Fibroblast of lung (primary cell): ENCODE results near the gene DGKZ. TPM values are rescaled to one million over a fixed set of nuclear protein-coding genes. Genes with fewer than 3 reads are reported as not detected.

Experiments
- DNase-seq, 2 donors: peaks; one replicate each; pipeline versions ENCODE4 v3.0.0 to v3.0.0-alpha.2; 2010; ENCODE audit warnings: low read depth in 2 of 2
- H2AFZ ChIP-seq: 2 replicates; pipeline ENCODE4 v1.5.1; 2012; ENCODE audit warnings: low read length, control low read depth, inconsistent platforms
- H3K27ac ChIP-seq: 2 replicates; pipeline ENCODE4 v1.5.1; 2011; ENCODE audit warnings: low read length, control low read depth; ENCODE audit not compliant: insufficient read depth
- H3K27me3 ChIP-seq: 2 replicates; pipeline ENCODE4 v1.5.1; 2011; ENCODE audit warnings: mild to moderate bottlenecking, low read length; ENCODE audit not compliant: control insufficient read depth, insufficient read depth
- H3K36me3 ChIP-seq: 2 replicates; pipeline ENCODE4 v1.5.1; 2011; ENCODE audit warnings: low read length; ENCODE audit not compliant: control insufficient read depth, insufficient read depth
- H3K4me1 ChIP-seq: 2 replicates; pipeline ENCODE4 v1.5.1; 2011; ENCODE audit warnings: low read length; ENCODE audit not compliant: control insufficient read depth, insufficient read depth; ENCODE audit errors: extremely low read depth
- H3K4me2 ChIP-seq: 2 replicates; pipeline ENCODE4 v1.5.1; 2011; ENCODE audit warnings: low read length, control low read depth; ENCODE audit not compliant: insufficient read depth; ENCODE audit errors: extremely low read depth
- H3K4me3 ChIP-seq, 4 experiments: fragments of 200-600 bp in 1 of 4; sonication (generic) in 1 of 4; replicated peaks in 1 of 4; 2 replicates each; pipeline ENCODE4 v1.5.1; 2011 to 2016; ENCODE audit warnings: low read length in 4 of 4, low read depth in 3 of 4, mild to moderate bottlenecking in 3 of 4, control low read depth in 2 of 4, inconsistent platforms in 1 of 4, mixed read lengths in 1 of 4; ENCODE audit not compliant: insufficient read depth in 1 of 4; ENCODE audit errors: control extremely low read depth in 1 of 4
- H3K79me2 ChIP-seq: 2 replicates; pipeline ENCODE4 v1.5.1; 2012; ENCODE audit warnings: mild to moderate bottlenecking, low read length, inconsistent platforms; ENCODE audit not compliant: control insufficient read depth, insufficient read depth
- H3K9ac ChIP-seq: 2 replicates; pipeline ENCODE4 v1.5.1; 2011; ENCODE audit warnings: mild to moderate bottlenecking, low read length, control low read depth; ENCODE audit not compliant: insufficient read depth
- H3K9me3 ChIP-seq: 2 replicates; pipeline ENCODE4 v1.5.1; 2012; ENCODE audit warnings: low read depth, low read length; ENCODE audit not compliant: control insufficient read depth, insufficient read depth
- H4K20me1 ChIP-seq: 2 replicates; pipeline ENCODE4 v1.5.1; 2011; ENCODE audit warnings: low read length; ENCODE audit not compliant: control insufficient read depth, insufficient read depth; ENCODE audit errors: extremely low read depth
- EZH2 ChIP-seq: IDR thresholded peaks from 2 replicates; pipeline ENCODE4 v1.5.1; 2012; ENCODE audit warnings: low read length, control low read depth, mild to moderate bottlenecking; ENCODE audit errors: missing control alignments
- polyA plus RNA-seq, 2 donors: library from polyadenylated mRNA; depleted of rRNA in 1 of 2; stranded (reverse) in 1 of 2; unstranded in 1 of 2; fragments of >200 nt; gene quantifications; 2 replicates each; pipeline ENCODE4 v1.2.1, GENCODE V29; 2011 to 2012; ENCODE audit warnings: missing spikeins in 1 of 2
- total RNA-seq: library from RNA; depleted of rRNA; stranded (reverse); fragments of >200 nt; gene quantifications from 2 replicates; pipeline ENCODE4 v1.2.1, GENCODE V29; 2014
- TF ChIP-seq, protein P1 (sequence below), 2 donors: IDR thresholded peaks in 1 of 2; conservative IDR thresholded peaks in 1 of 2; 1 replicate in 1 of 2; 2 replicates in 1 of 2; pipeline ENCODE4 v1.5.1; 2011 to 2012; ENCODE audit warnings: low read length in 2 of 2, control low read depth in 1 of 2, inconsistent platforms in 1 of 2, low read depth in 1 of 2, mild to moderate bottlenecking in 1 of 2

DGKZ gene
- total and polyA plus RNA-seq, 2 donors (not counting 1 experiment from before 2014, with no cell fraction given), result 16.4 to 35.5 TPM

- no peak for TF ChIP-seq EZH2
- TF ChIP-seq, protein P1, sequence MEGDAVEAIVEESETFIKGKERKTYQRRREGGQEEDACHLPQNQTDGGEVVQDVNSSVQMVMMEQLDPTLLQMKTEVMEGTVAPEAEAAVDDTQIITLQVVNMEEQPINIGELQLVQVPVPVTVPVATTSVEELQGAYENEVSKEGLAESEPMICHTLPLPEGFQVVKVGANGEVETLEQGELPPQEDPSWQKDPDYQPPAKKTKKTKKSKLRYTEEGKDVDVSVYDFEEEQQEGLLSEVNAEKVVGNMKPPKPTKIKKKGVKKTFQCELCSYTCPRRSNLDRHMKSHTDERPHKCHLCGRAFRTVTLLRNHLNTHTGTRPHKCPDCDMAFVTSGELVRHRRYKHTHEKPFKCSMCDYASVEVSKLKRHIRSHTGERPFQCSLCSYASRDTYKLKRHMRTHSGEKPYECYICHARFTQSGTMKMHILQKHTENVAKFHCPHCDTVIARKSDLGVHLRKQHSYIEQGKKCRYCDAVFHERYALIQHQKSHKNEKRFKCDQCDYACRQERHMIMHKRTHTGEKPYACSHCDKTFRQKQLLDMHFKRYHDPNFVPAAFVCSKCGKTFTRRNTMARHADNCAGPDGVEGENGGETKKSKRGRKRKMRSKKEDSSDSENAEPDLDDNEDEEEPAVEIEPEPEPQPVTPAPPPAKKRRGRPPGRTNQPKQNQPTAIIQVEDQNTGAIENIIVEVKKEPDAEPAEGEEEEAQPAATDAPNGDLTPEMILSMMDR (conservative IDR thresholded peaks at IDR 0.05 in 1 of 2, IDR thresholded peaks at IDR 0.05 in 1 of 2; ENCODE audit: low read depth in 1 of 2, low read length in 2 of 2), result no peak
- Histone ChIP-seq H3K4me3 (no peak overlapping the region), H3K9ac (no peak overlapping the region), H3K27me3 (no peaks in the 10 kb centered on the region), H4K20me1 (no peaks in the 10 kb centered on the region), H3K36me3 (no peaks in the 10 kb centered on the region), H3K4me2 (peak overlapping the region; percentile 3), H3K4me1 (peaks cover 23% of the 10 kb centered on the region), H2AFZ (no peak overlapping the region), H3K79me2 (peaks cover 19% of the 10 kb centered on the region), H3K27ac (no peak overlapping the region), H3K9me3 (no peaks in the 10 kb centered on the region)
- peak in 1 of 2 donors; percentile 50 for DNase-seq
Measured at GRCh38 chr11:46359953-46360352, 12.7 kb downstream of the DGKZ start.

DNA sequence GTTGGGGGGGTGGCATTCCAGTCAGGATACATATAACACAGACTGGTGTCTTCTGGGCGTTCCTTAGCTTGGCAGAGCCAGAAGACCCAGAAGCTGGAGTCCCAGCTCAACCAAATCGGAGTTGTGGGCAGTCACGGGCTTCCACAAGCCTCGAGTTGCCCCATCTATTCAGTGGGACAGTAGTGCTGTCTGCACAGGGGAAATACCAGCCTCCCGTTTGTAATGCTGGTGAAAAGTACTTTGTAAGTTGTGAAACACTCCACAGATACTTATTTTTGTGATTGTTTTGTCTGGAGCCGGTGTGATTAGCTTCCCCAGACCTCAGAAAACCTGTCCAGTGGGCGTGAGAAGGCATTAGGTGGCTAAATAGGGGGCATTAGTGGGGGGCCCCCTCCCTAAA is 13.6 kb downstream of the DGKZ start:
- Histone ChIP-seq H2AFZ (no peak overlapping the region), H3K9me3 (no peaks in the 10 kb centered on the region), H3K36me3 (no peaks in the 10 kb centered on the region), H3K9ac (no peak overlapping the region), H3K27me3 (no peaks in the 10 kb centered on the region), H3K27ac (peak overlapping the region; percentile 36), H3K79me2 (peaks cover 19% of the 10 kb centered on the region), H3K4me2 (peak overlapping the region; percentile 34), H4K20me1 (no peaks in the 10 kb centered on the region), H3K4me1 (peaks cover 23% of the 10 kb centered on the region), H3K4me3 (peak overlapping the region in 1 of 4 experiments; percentile 42)
- no peak for TF ChIP-seq EZH2
- TF ChIP-seq, protein P1 (conservative IDR thresholded peaks at IDR 0.05 in 1 of 2, IDR thresholded peaks at IDR 0.05 in 1 of 2; ENCODE audit: low read depth in 1 of 2, low read length in 2 of 2), result no peak
- no peak for DNase-seq

DNA sequence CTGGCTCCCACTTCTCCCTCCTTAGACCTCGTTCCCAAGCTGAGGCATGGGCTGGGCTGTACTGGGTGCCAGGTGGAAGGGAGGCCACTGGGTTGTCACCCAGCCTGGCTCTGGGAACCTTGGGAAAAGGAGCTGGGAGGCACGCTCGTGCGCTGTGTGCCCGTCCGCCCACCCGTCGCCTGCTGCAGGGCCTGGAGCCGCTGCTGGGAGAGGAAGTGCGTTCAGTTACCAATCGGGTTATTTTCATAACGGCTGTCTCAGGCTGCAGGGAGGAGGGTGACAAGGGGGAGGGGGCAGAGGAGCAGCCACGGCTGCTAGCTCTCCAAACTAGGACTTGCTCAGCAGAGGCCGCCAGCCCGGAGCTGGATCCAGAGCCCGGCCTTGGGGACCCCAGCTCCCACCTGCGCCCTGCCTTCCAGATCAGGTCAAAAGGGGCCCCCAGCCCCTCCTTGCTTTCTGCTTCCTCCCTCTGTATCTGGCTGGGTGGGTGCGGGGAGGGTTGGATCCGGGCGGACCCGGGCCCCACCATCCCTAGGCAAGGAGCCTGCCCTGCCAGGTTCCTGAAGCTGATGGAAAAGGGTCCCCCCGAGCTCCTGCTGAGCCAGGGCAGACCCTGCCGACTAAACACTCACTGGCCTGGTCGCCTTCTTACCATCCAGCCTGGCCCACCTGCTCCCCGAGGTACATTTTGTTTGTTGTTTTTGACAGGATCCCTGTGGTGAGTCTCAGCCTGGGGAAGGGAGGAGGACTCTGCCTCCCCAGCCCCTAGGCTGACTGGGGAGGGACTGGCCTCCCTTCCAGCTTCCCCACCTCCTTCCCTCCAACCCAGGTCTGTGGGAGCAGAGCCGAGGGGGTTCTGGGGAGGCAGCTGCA is 14.3 kb downstream of the DGKZ start:
- H3K4me3 ChIP-seq, result peak overlapping the region in 2 of 4 experiments; percentile 1 to 42
- no peaks in the 10 kb centered on the region for H4K20me1 ChIP-seq
- peaks cover 17% of the 10 kb centered on the region for H3K79me2 ChIP-seq
- peaks cover 23% of the 10 kb centered on the region for H3K4me1 ChIP-seq
- peak overlapping the region; percentile 46 for H3K9ac ChIP-seq
- TF ChIP-seq, protein P1 (conservative IDR thresholded peaks at IDR 0.05 in 1 of 2, IDR thresholded peaks at IDR 0.05 in 1 of 2; ENCODE audit: low read depth in 1 of 2, low read length in 2 of 2), result no peak
- no peak for TF ChIP-seq EZH2
- H3K27ac ChIP-seq, result peak overlapping the region; percentile 36
- DNase-seq, result peak; percentile 37 to 56
- no peak overlapping the region for H2AFZ ChIP-seq
- no peaks in the 10 kb centered on the region for H3K36me3 ChIP-seq
- no peaks in the 10 kb centered on the region for H3K9me3 ChIP-seq
- peak overlapping the region; percentile 34 for H3K4me2 ChIP-seq
- H3K27me3 ChIP-seq, result no peaks in the 10 kb centered on the region
